WERI-Rb-1 (cell line): ENCODE measurements around the gene FAM163B.
A peak's percentile ranks its signal among the peaks of the same experiment; 100 is the strongest.

Source experiments
- DNase-seq: peaks from one replicate; pipeline ENCODE4 v3.0.0-alpha.2; 2020
- H3K27ac ChIP-seq: fragments of 250-450 bp; sonication (Bioruptor Pico); 2 replicates; pipeline ENCODE4 v1.5.1; 2020; ENCODE audit warnings: mild to moderate bottlenecking, moderate library complexity
- H3K27me3 ChIP-seq: fragments of 250-450 bp; sonication (Bioruptor Pico); 2 replicates; pipeline ENCODE4 v1.5.1; 2021; ENCODE audit warnings: mild to moderate bottlenecking, low read depth, moderate library complexity; ENCODE audit not compliant: insufficient read depth, severe bottlenecking
- H3K36me3 ChIP-seq: fragments of 250-450 bp; sonication (Bioruptor Pico); 2 replicates; pipeline ENCODE4 v1.5.1; 2020; ENCODE audit warnings: mild to moderate bottlenecking, moderate library complexity
- H3K4me3 ChIP-seq: 2 replicates; pipeline ENCODE4 v1.5.1; 2011; ENCODE audit warnings: low read depth, mild to moderate bottlenecking, control low read depth, low read length
- H3K9me3 ChIP-seq: fragments of 250-450 bp; sonication (Bioruptor Pico); 2 replicates; pipeline ENCODE4 v1.5.1; 2021; ENCODE audit warnings: mild to moderate bottlenecking, moderate library complexity; ENCODE audit not compliant: severe bottlenecking
- TF ChIP-seq, protein P1 (sequence below): IDR thresholded peaks from 2 replicates; pipeline ENCODE4 v1.5.1; 2011; ENCODE audit warnings: low read depth, mild to moderate bottlenecking, control low read depth, inconsistent platforms, low read length

The FAM163B gene

DNA sequence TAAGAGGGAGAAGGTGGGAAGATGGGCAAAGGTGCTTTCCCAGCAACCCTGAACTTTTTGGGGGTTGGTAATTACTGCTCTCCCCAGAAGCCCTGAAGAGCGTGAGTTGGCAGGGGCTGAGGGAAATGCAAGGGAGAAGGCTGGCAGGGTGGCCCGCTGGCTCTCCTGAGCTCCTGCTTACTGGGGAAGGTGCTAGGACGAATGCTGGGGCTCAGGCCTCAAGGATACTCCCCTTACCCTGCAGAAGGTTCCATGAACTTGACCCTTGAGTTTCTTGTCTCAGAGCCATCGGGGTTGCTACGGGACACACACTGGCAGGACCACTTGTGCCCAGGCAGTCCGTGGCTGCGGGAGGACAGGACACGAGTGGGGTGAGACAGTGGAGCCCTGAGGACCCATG, 1.2 kb downstream of the FAM163B start:
- Histone ChIP-seq H3K9me3 (no peaks in the 10 kb centered on the region), H3K27ac (no peak overlapping the region), H3K27me3 (no peaks in the 10 kb centered on the region), H3K4me3 (no peak overlapping the region), H3K36me3 (peaks cover 8% of the 10 kb centered on the region)
- TF ChIP-seq, protein P1, sequence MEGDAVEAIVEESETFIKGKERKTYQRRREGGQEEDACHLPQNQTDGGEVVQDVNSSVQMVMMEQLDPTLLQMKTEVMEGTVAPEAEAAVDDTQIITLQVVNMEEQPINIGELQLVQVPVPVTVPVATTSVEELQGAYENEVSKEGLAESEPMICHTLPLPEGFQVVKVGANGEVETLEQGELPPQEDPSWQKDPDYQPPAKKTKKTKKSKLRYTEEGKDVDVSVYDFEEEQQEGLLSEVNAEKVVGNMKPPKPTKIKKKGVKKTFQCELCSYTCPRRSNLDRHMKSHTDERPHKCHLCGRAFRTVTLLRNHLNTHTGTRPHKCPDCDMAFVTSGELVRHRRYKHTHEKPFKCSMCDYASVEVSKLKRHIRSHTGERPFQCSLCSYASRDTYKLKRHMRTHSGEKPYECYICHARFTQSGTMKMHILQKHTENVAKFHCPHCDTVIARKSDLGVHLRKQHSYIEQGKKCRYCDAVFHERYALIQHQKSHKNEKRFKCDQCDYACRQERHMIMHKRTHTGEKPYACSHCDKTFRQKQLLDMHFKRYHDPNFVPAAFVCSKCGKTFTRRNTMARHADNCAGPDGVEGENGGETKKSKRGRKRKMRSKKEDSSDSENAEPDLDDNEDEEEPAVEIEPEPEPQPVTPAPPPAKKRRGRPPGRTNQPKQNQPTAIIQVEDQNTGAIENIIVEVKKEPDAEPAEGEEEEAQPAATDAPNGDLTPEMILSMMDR, result no peak
- DNase-seq, result no peak

GRCh38 chr9:133607381-133607780, 1.8 kb downstream of the FAM163B start:
- Histone ChIP-seq H3K4me3 (no peak overlapping the region), H3K9me3 (no peaks in the 10 kb centered on the region), H3K27me3 (no peaks in the 10 kb centered on the region)

GRCh38 chr9:133606708-133607025, 2.5 kb downstream of the FAM163B start:
- Histone ChIP-seq H3K27me3 (no peaks in the 10 kb centered on the region), H3K9me3 (no peaks in the 10 kb centered on the region), H3K27ac (no peak overlapping the region), H3K36me3 (peaks cover 8% of the 10 kb centered on the region), H3K4me3 (no peak overlapping the region)
- TF ChIP-seq, protein P1, result no peak
- DNase-seq, result no peak

More at GRCh38 chr9:133607381-133607780, 1.8 kb downstream of the FAM163B start:
- DNase-seq, result no peak
- TF ChIP-seq, protein P1, result no peak
- Histone ChIP-seq H3K27ac (no peak overlapping the region), H3K36me3 (peaks cover 8% of the 10 kb centered on the region)

DNA sequence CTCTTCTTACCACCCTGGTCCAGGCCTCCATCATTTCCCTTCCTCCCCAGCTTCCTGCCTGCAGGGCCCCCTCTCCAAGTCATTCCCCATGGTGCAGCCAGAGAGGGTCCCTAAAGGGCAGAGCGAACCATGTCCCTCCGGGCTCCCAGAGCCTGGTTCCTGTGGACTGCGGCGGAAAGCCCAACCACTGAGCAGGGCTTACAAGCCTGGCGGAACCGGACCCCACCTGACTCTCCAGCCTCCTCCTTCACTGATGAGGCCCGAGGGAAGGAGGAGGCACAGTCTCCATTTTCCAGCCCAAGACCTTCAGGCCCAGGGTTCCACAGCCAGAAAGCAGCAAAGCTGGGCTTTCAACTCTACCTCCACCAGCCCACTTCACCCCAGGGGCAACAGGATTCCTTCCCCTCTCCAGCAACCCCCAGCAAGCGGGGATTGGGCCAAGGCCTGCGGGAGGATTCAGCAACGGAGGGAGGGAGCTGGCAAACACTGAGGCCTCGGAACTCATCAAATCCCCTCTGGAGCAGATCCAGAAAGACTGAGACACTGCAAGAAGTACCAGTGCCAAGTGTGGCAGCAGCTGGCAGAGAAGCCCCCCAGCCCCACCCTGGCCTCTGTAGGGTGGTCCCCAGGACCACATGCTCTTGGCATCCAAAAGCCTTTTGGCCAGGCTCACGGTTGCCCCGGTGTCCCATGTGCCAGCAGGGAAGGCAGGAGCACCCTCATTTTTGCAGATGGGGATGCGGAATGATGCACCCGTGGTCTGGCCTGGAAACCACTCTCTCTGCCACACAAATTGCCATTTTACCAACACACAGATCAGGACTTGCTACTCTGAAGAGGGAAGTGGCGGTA, 3.1 kb downstream of the FAM163B start:
- DNase-seq, result no peak
- TF ChIP-seq, protein P1, result no peak
- Histone ChIP-seq H3K27ac (no peak overlapping the region), H3K9me3 (no peaks in the 10 kb centered on the region), H3K36me3 (peaks cover 8% of the 10 kb centered on the region), H3K27me3 (no peaks in the 10 kb centered on the region), H3K4me3 (no peak overlapping the region)

GRCh38 chr9:133605446-133605845, 3.7 kb downstream of the FAM163B start:
- Histone ChIP-seq H3K4me3 (no peak overlapping the region), H3K36me3 (peaks cover 8% of the 10 kb centered on the region), H3K27ac (no peak overlapping the region), H3K9me3 (no peaks in the 10 kb centered on the region), H3K27me3 (no peaks in the 10 kb centered on the region)
- TF ChIP-seq, protein P1, result no peak
- no peak for DNase-seq

GRCh38 chr9:133604856-133605255, 4.3 kb downstream of the FAM163B start:
- no peaks in the 10 kb centered on the region for H3K27me3 ChIP-seq
- peak overlapping the region; percentile 22; the same call in 1 of the 2 replicates for H3K27ac ChIP-seq
- peaks cover 8% of the 10 kb centered on the region for H3K36me3 ChIP-seq
- DNase-seq, result no peak
- TF ChIP-seq, protein P1, result no peak
- H3K9me3 ChIP-seq, result no peaks in the 10 kb centered on the region
- no peak overlapping the region for H3K4me3 ChIP-seq
